GM23338 (cell line): ENCODE measurements around the gene UTS2R. TPM values are rescaled to one million over a fixed set of nuclear protein-coding genes. Genes with fewer than 3 reads are reported as not detected.

Source experiments
- ATAC-seq: fragments of 200-7000 bp; cut with Tn5 transposase; 3 replicates; pipeline ENCODE4 v1.9.1; 2020
- DNase-seq: peaks from one replicate; pipeline ENCODE4 v3.0.0-alpha.2; 2015; ENCODE audit warnings: low spot score
- H2AFZ ChIP-seq: fragments of 200-600 bp; sonication (generic); 2 replicates; pipeline ENCODE4 v1.8.0; 2016; ENCODE audit warnings: antibody characterized with exemption, mild to moderate bottlenecking, moderate library complexity
- H3F3A ChIP-seq: fragments of 200-600 bp; sonication (generic); replicated peaks from 2 replicates; pipeline ENCODE4 v1.8.0; 2017; ENCODE audit warnings: antibody characterized with exemption, mixed run types, low read depth
- H3K27ac ChIP-seq: fragments of 200-600 bp; sonication (generic); 2 replicates; pipeline ENCODE4 v1.6.1; 2016; ENCODE audit warnings: low read depth
- H3K27me3 ChIP-seq: fragments of 200-600 bp; sonication (generic); 2 replicates; pipeline ENCODE4 v1.8.0; 2016; ENCODE audit warnings: mild to moderate bottlenecking, mixed run types, moderate library complexity; ENCODE audit not compliant: insufficient read depth
- H3K36me3 ChIP-seq: fragments of 200-600 bp; sonication (generic); 2 replicates; pipeline ENCODE4 v1.8.0; 2016; ENCODE audit warnings: mild to moderate bottlenecking; ENCODE audit not compliant: insufficient read depth
- H3K4me1 ChIP-seq: fragments of 200-600 bp; sonication (generic); 2 replicates; pipeline ENCODE4 v1.8.0; 2016; ENCODE audit warnings: mild to moderate bottlenecking, moderate library complexity; ENCODE audit not compliant: insufficient read depth
- H3K4me2 ChIP-seq: fragments of 200-600 bp; sonication (generic); 2 replicates; pipeline ENCODE4 v1.7.1; 2017; ENCODE audit warnings: mixed run types
- H3K4me3 ChIP-seq: fragments of 200-600 bp; sonication (generic); 2 replicates; pipeline ENCODE4 v1.6.1; 2016; ENCODE audit warnings: mixed run types
- H3K79me2 ChIP-seq: fragments of 200-600 bp; sonication (generic); replicated peaks from 2 replicates; pipeline ENCODE4 v1.8.0; 2017; ENCODE audit warnings: mild to moderate bottlenecking; ENCODE audit not compliant: insufficient read depth
- H3K9me2 ChIP-seq: fragments of 200-600 bp; sonication (generic); 2 replicates; pipeline ENCODE4 v1.8.0; 2017; ENCODE audit not compliant: insufficient read depth
- H4K20me1 ChIP-seq: fragments of 200-600 bp; sonication (generic); replicated peaks from 2 replicates; pipeline ENCODE4 v1.8.0; 2017; ENCODE audit warnings: mild to moderate bottlenecking; ENCODE audit not compliant: insufficient read depth
- H3K27ac Mint-ChIP-seq: 2 replicates; pipeline ENCODE4 v1.8.0; 2020; ENCODE audit warnings: inconsistent platforms, mild to moderate bottlenecking, moderate library complexity, mixed read lengths
- H3K27me3 Mint-ChIP-seq: 3 replicates; pipeline ENCODE4 v1.8.0; 2022; ENCODE audit warnings: low read depth, mild to moderate bottlenecking, moderate library complexity, mixed read lengths, inconsistent platforms; ENCODE audit not compliant: insufficient read depth, poor library complexity
- H3K36me3 Mint-ChIP-seq: 3 replicates; pipeline ENCODE4 v1.8.0; 2021; ENCODE audit warnings: low read depth, mild to moderate bottlenecking, inconsistent platforms, moderate library complexity, mixed read lengths
- H3K4me1 Mint-ChIP-seq: 3 replicates; pipeline ENCODE4 v1.8.0; 2020; ENCODE audit warnings: mild to moderate bottlenecking, inconsistent platforms, mixed read lengths
- H3K4me3 Mint-ChIP-seq: 3 replicates; pipeline ENCODE4 v1.8.0; 2021; ENCODE audit warnings: moderate library complexity, mild to moderate bottlenecking, inconsistent platforms, mixed read lengths
- H3K9me3 Mint-ChIP-seq: 3 replicates; pipeline ENCODE4 v1.8.0; 2020; ENCODE audit warnings: moderate library complexity, mild to moderate bottlenecking, inconsistent platforms, mixed read lengths
- CREB1 ChIP-seq: fragments of 250-450 bp; sonication (Bioruptor Pico); IDR thresholded peaks from 2 replicates; pipeline ENCODE4 v1.5.0; 2020; ENCODE audit warnings: low read depth, mild to moderate bottlenecking, moderate library complexity
- EZH2phosphoT487 ChIP-seq: fragments of 200-600 bp; sonication (generic); IDR thresholded peaks from one replicate; pipeline ENCODE4 v1.8.1; 2018; ENCODE audit warnings: antibody characterized with exemption; ENCODE audit not compliant: unreplicated experiment
- STAT1 ChIP-seq: IDR thresholded peaks from one replicate; pipeline ENCODE4 v1.6.1; 2016; ENCODE audit warnings: antibody characterized with exemption; ENCODE audit not compliant: unreplicated experiment
- ZNF114 ChIP-seq: fragments of 250-450 bp; sonication (Bioruptor Pico); IDR thresholded peaks from 2 replicates; pipeline ENCODE4 v1.5.0; 2020; ENCODE audit warnings: mild to moderate bottlenecking, moderate library complexity
- polyA plus RNA-seq: library from polyadenylated mRNA; unstranded; fragments of >200 nt; fragmentation: Nextera tagmentation; extraction: Ambion mirVana; gene quantifications from 2 replicates; pipeline ENCODE4 v1.2.1, GENCODE V29; 2016
- total RNA-seq: library from RNA; depleted of rRNA; stranded (reverse); fragments of >200 nt; shearing (Covaris generic); gene quantifications from 2 replicates; pipeline ENCODE4 v1.2.3, GENCODE V29; 2014
- TF ChIP-seq, protein P1 (sequence below): IDR thresholded peaks from 2 replicates; pipeline ENCODE4 v1.6.1; 2016; ENCODE audit warnings: antibody characterized with exemption
- TF ChIP-seq, protein P2 (sequence below), 2 experiments: fragments of 200-600 bp in 1 of 2; sonication (generic) in 1 of 2; conservative IDR thresholded peaks; 2 replicates each; pipeline versions ENCODE4 v1.5.1 to v1.6.1; 2016 to 2017; ENCODE audit warnings: antibody characterized with exemption in 2 of 2, low read depth in 2 of 2, mild to moderate bottlenecking in 2 of 2, moderate library complexity in 1 of 2
- TF ChIP-seq, protein P3 (sequence below): IDR thresholded peaks from one replicate; pipeline ENCODE4 v1.6.1; 2018; ENCODE audit warnings: antibody characterized with exemption; ENCODE audit not compliant: unreplicated experiment
- TF ChIP-seq, protein P4 (sequence below): fragments of 250-450 bp; sonication (Bioruptor Pico); IDR thresholded peaks from 2 replicates; pipeline ENCODE4 v1.5.0; 2020; ENCODE audit warnings: mild to moderate bottlenecking, moderate library complexity

UTS2R gene
- total and polyA plus RNA-seq, 2 experiments from 2014 or later = 0.49 TPM; not detected in 1

DNA sequence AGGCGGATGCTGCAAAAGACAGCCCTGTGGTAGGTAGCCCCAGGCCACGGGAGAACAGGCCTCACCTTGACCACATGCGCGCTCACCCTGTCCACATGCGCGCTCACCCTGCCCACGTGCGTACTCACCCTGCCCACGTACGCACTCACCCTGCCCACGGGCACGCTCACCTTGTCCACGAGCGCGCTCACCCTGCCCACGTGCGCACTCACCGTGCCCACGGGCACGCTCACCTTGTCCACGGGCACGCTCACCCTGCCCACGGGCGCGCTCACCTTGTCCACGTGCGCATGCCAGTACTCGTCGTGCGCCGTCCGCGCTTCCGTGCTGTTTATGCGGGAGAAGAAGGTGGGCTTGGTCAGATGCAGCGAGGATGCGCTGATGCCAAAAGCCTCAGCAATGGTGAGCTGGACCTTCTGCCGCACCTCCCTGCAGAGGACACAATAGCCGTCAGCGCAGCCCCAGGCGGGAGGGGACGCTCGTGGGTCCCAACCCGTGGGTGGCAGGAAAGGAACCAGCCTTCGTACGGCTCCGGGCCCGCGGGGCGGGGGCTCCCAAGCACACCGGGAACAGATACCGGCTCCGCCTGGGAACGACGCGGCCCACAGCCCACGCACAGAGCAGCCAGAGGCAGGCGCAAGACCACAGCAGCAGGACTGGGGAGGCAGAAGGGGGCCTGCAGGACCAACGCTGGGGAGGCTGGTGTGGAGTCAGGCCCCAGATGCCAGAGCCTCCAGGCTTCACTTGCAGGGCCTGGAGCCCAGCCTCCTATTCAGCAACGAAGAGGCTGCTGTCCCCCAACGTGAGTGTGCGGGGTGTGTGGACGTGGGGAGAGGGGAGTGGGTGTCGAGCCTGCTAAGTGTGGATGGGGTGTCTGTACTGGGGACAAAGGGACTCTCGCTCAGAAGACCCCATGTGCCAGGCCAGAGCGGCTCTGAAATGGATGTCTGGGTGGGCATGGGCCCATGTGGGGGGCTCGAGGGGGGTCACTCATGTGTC, 32.4 kb downstream of the UTS2R start (continued):
- TF ChIP-seq, protein P1, sequence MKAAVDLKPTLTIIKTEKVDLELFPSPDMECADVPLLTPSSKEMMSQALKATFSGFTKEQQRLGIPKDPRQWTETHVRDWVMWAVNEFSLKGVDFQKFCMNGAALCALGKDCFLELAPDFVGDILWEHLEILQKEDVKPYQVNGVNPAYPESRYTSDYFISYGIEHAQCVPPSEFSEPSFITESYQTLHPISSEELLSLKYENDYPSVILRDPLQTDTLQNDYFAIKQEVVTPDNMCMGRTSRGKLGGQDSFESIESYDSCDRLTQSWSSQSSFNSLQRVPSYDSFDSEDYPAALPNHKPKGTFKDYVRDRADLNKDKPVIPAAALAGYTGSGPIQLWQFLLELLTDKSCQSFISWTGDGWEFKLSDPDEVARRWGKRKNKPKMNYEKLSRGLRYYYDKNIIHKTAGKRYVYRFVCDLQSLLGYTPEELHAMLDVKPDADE = no peak
- TF ChIP-seq STAT1 (no peak), ZNF114 (CRISPR knock-in tag) (no peak), EZH2phosphoT487 (no peak), CREB1 (CRISPR knock-in tag) (no peak)
- TF ChIP-seq, protein P2, sequence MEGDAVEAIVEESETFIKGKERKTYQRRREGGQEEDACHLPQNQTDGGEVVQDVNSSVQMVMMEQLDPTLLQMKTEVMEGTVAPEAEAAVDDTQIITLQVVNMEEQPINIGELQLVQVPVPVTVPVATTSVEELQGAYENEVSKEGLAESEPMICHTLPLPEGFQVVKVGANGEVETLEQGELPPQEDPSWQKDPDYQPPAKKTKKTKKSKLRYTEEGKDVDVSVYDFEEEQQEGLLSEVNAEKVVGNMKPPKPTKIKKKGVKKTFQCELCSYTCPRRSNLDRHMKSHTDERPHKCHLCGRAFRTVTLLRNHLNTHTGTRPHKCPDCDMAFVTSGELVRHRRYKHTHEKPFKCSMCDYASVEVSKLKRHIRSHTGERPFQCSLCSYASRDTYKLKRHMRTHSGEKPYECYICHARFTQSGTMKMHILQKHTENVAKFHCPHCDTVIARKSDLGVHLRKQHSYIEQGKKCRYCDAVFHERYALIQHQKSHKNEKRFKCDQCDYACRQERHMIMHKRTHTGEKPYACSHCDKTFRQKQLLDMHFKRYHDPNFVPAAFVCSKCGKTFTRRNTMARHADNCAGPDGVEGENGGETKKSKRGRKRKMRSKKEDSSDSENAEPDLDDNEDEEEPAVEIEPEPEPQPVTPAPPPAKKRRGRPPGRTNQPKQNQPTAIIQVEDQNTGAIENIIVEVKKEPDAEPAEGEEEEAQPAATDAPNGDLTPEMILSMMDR (conservative IDR thresholded peaks at IDR 0.05; ENCODE audit: low read depth in 2 of 2) = no peak

DNA sequence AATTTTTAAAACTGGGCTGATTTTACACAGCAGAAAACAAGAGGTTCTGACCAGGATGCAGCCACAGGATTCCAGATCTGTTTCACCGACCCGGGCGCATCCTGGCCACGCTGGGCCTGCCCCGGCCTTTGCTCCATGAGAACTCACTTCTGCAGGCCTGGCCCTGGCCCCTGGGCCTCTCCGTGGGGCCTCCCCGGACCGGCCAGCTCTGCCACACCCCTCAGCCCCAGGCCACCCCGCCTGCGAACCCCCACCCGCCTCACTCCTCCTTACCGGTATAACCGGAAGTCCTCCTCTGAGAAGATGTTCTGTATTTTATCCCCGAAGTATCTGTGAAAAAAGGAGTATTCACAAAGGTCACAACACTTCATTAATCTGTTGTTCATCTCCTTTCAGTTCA, 33.5 kb downstream of the UTS2R start:
- Histone ChIP-seq H3K27ac (no peak overlapping the region), H3K4me2 (no peak overlapping the region), H3F3A (0 out of 2 replicates have a peak, but pooled peaks cover 2% of the 10 kb centered on the region), H3K4me1 (no peaks in the 10 kb centered on the region), H3K4me3 (no peak overlapping the region), H2AFZ (no peak overlapping the region), H3K36me3 (no peaks in the 10 kb centered on the region), H4K20me1 (no peaks in the 10 kb centered on the region; the same call in 1 of the 2 replicates), H3K79me2 (no peaks in the 10 kb centered on the region), H3K27me3 (no peaks in the 10 kb centered on the region), H3K9me2 (no peaks in the 10 kb centered on the region)
- DNase-seq (no peak), ATAC-seq (no peak)
- no peak overlapping the region for H3K4me3 Mint-ChIP-seq
- H3K36me3 Mint-ChIP-seq = peaks cover 7% of the 10 kb centered on the region
- H3K9me3 Mint-ChIP-seq = no peaks in the 10 kb centered on the region; the same call in 2 of the 3 replicates
- no peak overlapping the region for H3K27ac Mint-ChIP-seq
- peaks cover 6% of the 10 kb centered on the region for H3K27me3 Mint-ChIP-seq
- no peaks in the 10 kb centered on the region; the same call in 2 of the 3 replicates for H3K4me1 Mint-ChIP-seq
- TF ChIP-seq ZNF114 (CRISPR knock-in tag) = no peak
- TF ChIP-seq, protein P1 = no peak
- TF ChIP-seq, protein P3, sequence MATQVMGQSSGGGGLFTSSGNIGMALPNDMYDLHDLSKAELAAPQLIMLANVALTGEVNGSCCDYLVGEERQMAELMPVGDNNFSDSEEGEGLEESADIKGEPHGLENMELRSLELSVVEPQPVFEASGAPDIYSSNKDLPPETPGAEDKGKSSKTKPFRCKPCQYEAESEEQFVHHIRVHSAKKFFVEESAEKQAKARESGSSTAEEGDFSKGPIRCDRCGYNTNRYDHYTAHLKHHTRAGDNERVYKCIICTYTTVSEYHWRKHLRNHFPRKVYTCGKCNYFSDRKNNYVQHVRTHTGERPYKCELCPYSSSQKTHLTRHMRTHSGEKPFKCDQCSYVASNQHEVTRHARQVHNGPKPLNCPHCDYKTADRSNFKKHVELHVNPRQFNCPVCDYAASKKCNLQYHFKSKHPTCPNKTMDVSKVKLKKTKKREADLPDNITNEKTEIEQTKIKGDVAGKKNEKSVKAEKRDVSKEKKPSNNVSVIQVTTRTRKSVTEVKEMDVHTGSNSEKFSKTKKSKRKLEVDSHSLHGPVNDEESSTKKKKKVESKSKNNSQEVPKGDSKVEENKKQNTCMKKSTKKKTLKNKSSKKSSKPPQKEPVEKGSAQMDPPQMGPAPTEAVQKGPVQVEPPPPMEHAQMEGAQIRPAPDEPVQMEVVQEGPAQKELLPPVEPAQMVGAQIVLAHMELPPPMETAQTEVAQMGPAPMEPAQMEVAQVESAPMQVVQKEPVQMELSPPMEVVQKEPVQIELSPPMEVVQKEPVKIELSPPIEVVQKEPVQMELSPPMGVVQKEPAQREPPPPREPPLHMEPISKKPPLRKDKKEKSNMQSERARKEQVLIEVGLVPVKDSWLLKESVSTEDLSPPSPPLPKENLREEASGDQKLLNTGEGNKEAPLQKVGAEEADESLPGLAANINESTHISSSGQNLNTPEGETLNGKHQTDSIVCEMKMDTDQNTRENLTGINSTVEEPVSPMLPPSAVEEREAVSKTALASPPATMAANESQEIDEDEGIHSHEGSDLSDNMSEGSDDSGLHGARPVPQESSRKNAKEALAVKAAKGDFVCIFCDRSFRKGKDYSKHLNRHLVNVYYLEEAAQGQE = no peak
- TF ChIP-seq, protein P4, sequence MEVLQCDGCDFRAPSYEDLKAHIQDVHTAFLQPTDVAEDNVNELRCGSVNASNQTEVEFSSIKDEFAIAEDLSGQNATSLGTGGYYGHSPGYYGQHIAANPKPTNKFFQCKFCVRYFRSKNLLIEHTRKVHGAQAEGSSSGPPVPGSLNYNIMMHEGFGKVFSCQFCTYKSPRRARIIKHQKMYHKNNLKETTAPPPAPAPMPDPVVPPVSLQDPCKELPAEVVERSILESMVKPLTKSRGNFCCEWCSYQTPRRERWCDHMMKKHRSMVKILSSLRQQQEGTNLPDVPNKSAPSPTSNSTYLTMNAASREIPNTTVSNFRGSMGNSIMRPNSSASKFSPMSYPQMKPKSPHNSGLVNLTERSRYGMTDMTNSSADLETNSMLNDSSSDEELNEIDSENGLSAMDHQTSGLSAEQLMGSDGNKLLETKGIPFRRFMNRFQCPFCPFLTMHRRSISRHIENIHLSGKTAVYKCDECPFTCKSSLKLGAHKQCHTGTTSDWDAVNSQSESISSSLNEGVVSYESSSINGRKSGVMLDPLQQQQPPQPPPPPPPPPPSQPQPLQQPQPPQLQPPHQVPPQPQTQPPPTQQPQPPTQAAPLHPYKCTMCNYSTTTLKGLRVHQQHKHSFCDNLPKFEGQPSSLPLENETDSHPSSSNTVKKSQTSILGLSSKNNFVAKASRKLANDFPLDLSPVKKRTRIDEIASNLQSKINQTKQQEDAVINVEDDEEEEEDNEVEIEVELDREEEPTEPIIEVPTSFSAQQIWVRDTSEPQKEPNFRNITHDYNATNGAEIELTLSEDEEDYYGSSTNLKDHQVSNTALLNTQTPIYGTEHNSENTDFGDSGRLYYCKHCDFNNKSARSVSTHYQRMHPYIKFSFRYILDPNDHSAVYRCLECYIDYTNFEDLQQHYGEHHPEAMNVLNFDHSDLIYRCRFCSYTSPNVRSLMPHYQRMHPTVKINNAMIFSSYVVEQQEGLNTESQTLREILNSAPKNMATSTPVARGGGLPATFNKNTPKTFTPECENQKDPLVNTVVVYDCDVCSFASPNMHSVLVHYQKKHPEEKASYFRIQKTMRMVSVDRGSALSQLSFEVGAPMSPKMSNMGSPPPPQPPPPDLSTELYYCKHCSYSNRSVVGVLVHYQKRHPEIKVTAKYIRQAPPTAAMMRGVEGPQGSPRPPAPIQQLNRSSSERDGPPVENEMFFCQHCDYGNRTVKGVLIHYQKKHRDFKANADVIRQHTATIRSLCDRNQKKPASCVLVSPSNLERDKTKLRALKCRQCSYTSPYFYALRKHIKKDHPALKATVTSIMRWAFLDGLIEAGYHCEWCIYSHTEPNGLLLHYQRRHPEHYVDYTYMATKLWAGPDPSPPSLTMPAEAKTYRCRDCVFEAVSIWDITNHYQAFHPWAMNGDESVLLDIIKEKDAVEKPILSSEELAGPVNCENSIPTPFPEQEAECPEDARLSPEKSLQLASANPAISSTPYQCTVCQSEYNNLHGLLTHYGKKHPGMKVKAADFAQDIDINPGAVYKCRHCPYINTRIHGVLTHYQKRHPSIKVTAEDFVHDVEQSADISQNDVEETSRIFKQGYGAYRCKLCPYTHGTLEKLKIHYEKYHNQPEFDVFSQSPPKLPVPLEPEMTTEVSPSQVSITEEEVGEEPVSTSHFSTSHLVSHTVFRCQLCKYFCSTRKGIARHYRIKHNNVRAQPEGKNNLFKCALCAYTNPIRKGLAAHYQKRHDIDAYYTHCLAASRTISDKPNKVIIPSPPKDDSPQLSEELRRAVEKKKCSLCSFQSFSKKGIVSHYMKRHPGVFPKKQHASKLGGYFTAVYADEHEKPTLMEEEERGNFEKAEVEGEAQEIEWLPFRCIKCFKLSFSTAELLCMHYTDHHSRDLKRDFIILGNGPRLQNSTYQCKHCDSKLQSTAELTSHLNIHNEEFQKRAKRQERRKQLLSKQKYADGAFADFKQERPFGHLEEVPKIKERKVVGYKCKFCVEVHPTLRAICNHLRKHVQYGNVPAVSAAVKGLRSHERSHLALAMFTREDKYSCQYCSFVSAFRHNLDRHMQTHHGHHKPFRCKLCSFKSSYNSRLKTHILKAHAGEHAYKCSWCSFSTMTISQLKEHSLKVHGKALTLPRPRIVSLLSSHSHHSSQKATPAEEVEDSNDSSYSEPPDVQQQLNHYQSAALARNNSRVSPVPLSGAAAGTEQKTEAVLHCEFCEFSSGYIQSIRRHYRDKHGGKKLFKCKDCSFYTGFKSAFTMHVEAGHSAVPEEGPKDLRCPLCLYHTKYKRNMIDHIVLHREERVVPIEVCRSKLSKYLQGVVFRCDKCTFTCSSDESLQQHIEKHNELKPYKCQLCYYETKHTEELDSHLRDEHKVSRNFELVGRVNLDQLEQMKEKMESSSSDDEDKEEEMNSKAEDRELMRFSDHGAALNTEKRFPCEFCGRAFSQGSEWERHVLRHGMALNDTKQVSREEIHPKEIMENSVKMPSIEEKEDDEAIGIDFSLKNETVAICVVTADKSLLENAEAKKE (CRISPR knock-in tag) = no peak
- no peak for TF ChIP-seq EZH2phosphoT487
